ENCODE results near the gene CCDC152. TPM values are rescaled to one million over a fixed set of nuclear protein-coding genes. Genes with fewer than 3 reads are reported as not detected.

The CCDC152 gene
- total and polyA plus RNA-seq, 4 donors: 0.65 to 1.8 (median 1.1) TPM

DNA sequence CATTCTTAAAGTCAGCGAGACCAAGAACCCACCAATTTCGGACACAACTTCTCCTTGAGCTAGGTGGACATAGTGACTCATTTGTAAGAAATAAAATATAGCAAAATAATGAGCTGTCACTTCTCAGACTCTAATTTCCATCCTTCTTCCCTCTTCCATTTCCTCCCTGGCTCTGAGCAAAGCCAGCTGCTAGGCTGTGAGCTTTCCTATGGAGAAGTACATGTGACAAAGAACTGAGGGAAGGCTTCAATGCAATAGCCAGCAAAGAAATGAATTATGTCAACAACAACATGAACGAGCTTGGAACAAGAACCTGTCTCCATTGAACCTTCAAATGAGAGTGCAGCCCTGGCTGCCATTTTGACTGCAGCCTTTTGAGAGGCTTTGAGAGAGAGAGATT, 81.0 kb downstream of the CCDC152 start:
- H3K27me3 ChIP-seq (ENCODE audit: control insufficient read depth in 3 of 3, insufficient read depth in 3 of 3, low read length in 2 of 3): no peaks in the 10 kb centered on the region

DNA sequence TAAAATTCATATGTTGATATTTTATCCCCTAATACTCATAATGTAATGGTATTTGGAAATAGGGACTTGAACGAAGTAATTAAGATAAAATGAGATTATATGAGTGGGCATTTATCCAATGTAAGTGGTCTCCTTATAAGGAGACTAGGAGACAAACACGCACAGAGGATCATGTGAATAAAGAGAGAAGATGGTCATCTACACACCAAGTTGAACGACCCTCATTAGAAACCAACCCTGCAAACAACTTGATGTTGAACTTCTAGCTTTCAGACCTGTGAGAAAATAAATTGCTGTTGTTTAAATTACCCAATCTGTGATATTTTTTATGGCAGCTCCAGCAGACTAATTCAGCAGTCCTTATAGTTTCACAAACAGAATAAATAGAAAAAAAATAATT, 82.6 kb downstream of the CCDC152 start:
- Histone ChIP-seq H3K36me3 (ENCODE audit: control insufficient read depth in 4 of 4, insufficient read depth in 4 of 4, low read length in 4 of 4) (no peaks in the 10 kb centered on the region), H3K4me1 (ENCODE audit: control insufficient read depth in 5 of 5, insufficient read depth in 5 of 5, low read length in 5 of 5) (peaks cover 1 to 25% (median 14%) of the 10 kb centered on the region in 5 donors), H3K9me3 (ENCODE audit: control insufficient read depth in 4 of 4, insufficient read depth in 3 of 4, low read length in 3 of 4) (no peaks in the 10 kb centered on the region), H3K27me3 (ENCODE audit: control insufficient read depth in 3 of 3, insufficient read depth in 3 of 3, low read length in 2 of 3) (no peaks in the 10 kb centered on the region), H3K9ac (ENCODE audit: insufficient read depth in 1 of 2, low read length in 2 of 2) (peak overlapping the region in 1 of 2 donors; percentile 58), H3K27ac (ENCODE audit: low read depth in 1 of 2, low read length in 1 of 2) (no peak overlapping the region), H3K4me3 (no peak overlapping the region)
- 63 to 85% methylated on average over 3 of the region's 3 CpGs for WGBS, 2 donors
- ATAC-seq (ENCODE audit: insufficient read depth, low FRiP score) (no peak), DNase-seq (peak in 2 of 3 donors; percentile 58 to 69)
- TF ChIP-seq, protein P1, sequence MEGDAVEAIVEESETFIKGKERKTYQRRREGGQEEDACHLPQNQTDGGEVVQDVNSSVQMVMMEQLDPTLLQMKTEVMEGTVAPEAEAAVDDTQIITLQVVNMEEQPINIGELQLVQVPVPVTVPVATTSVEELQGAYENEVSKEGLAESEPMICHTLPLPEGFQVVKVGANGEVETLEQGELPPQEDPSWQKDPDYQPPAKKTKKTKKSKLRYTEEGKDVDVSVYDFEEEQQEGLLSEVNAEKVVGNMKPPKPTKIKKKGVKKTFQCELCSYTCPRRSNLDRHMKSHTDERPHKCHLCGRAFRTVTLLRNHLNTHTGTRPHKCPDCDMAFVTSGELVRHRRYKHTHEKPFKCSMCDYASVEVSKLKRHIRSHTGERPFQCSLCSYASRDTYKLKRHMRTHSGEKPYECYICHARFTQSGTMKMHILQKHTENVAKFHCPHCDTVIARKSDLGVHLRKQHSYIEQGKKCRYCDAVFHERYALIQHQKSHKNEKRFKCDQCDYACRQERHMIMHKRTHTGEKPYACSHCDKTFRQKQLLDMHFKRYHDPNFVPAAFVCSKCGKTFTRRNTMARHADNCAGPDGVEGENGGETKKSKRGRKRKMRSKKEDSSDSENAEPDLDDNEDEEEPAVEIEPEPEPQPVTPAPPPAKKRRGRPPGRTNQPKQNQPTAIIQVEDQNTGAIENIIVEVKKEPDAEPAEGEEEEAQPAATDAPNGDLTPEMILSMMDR (IDR thresholded peaks at IDR 0.05; ENCODE audit: control extremely low read depth, extremely low read depth): no peak

More for the DNA sequence above, 81.0 kb downstream of the CCDC152 start:
- no peak overlapping the region for H3K27ac ChIP-seq (ENCODE audit: low read depth in 1 of 2, low read length in 1 of 2)
- peaks cover 1 to 25% (median 8%) of the 10 kb centered on the region in 5 donors for H3K4me1 ChIP-seq (ENCODE audit: control insufficient read depth in 5 of 5, insufficient read depth in 5 of 5, low read length in 5 of 5)
- H3K4me3 ChIP-seq: no peak overlapping the region
- 84 to 87% methylated on average over 3 of the region's 3 CpGs for WGBS, 2 donors
- H3K9ac ChIP-seq (ENCODE audit: insufficient read depth in 1 of 2, low read length in 2 of 2): no peak overlapping the region
- H3K9me3 ChIP-seq (ENCODE audit: control insufficient read depth in 4 of 4, insufficient read depth in 3 of 4, low read length in 3 of 4): no peaks in the 10 kb centered on the region
- TF ChIP-seq, protein P1 (IDR thresholded peaks at IDR 0.05; ENCODE audit: control extremely low read depth, extremely low read depth): no peak
- ATAC-seq (ENCODE audit: insufficient read depth, low FRiP score) (no peak), DNase-seq (peak in 2 of 3 donors; percentile 45 to 61)
- no peaks in the 10 kb centered on the region for H3K36me3 ChIP-seq (ENCODE audit: control insufficient read depth in 4 of 4, insufficient read depth in 4 of 4, low read length in 4 of 4)

DNA sequence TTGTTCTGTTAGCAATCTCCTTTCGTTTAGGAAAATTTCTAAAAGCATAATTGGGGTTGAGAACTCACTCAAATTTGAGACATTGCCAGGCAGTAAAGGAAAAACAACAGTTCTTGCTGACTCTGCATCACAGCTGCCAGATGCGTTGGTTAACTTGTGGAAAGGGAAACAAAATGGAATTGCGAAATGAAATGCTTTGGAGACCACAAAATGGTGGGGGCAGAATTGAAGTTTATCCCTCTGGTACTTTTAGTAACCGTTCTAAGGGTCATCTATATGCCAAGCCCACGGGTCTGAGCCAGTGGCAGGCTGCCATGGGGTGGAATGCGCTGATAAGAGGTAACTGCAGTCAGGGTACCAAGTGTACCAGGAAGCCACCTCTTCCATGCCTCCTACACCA, 83.7 kb downstream of the CCDC152 start:
- 15 to 19% methylated on average over 6 of the region's 6 CpGs for WGBS, 2 donors
- Histone ChIP-seq H3K9me3 (ENCODE audit: control insufficient read depth in 4 of 4, insufficient read depth in 3 of 4, low read length in 3 of 4) (no peaks in the 10 kb centered on the region), H3K9ac (ENCODE audit: insufficient read depth in 1 of 2, low read length in 2 of 2) (peak overlapping the region in 1 of 2 donors; percentile 79), H3K27ac (ENCODE audit: low read depth in 1 of 2, low read length in 1 of 2) (peak overlapping the region in 1 of 2 donors; percentile 83), H3K4me3 (no peak overlapping the region), H3K36me3 (ENCODE audit: control insufficient read depth in 4 of 4, insufficient read depth in 4 of 4, low read length in 4 of 4) (no peaks in the 10 kb centered on the region), H3K4me1 (ENCODE audit: control insufficient read depth in 5 of 5, insufficient read depth in 5 of 5, low read length in 5 of 5) (peaks cover 1 to 25% (median 14%) of the 10 kb centered on the region in 5 donors), H3K27me3 (ENCODE audit: control insufficient read depth in 3 of 3, insufficient read depth in 3 of 3, low read length in 2 of 3) (no peaks in the 10 kb centered on the region)
- ATAC-seq (ENCODE audit: insufficient read depth, low FRiP score) (peak; percentile 65), DNase-seq (peak; percentile 90 to 99 (median 98))
- TF ChIP-seq, protein P1 (IDR thresholded peaks at IDR 0.05; ENCODE audit: control extremely low read depth, extremely low read depth): no peak
